Eye (tissue), 1 donor: Measurements from ENCODE around the gene RBP3.

ENCODE experiments used
- DNase-seq: peaks from one replicate; pipeline ENCODE4 v3.0.0-alpha.2; 2015

Gene RBP3

GRCh38 chr10:47403446-47404318 lies 55.5 kb downstream of the RBP3 start:
- DNase-seq: no peak

DNA sequence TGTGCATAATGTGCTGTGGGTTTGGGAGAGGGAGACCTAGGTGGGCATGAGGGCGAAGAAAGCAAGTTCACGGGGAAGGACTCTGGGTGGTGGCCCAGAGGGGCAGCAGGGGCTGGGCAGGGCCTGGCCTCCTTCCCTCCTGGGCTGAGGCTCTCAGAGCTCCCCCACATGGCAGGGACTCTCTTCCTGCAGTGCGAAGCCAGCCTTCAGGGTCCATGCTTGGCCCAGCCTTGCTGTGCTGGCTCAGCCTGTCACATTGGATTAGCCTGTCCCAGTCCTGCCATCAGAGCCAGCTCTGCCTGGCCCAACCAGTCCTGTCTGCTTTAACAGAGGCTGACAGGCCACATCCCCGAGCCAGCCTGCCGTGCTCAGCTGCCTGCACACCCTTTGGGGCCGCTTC lies 56.3 kb downstream of the RBP3 start:
- peak; percentile 89 for DNase-seq

DNA sequence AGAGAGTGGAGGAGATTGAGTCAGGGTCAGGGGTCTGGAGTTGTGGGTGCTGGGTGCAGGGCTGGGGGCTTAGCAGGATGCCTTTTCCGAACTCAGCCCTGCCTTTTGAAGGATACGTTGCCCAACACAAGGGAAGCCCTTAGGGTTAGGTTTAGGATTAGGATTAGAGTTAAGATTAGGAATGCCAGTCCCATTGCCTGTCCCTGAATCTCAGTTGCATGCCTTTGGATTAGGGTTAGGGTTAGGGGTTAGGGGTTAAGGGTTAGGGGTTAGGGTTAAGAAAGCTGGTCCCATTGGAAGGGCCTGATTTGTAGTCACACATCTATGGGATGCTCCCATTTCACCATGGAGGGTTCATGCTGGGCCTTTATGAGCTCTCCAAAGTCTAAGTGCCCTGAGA lies 56.8 kb downstream of the RBP3 start:
- no peak for DNase-seq

DNA sequence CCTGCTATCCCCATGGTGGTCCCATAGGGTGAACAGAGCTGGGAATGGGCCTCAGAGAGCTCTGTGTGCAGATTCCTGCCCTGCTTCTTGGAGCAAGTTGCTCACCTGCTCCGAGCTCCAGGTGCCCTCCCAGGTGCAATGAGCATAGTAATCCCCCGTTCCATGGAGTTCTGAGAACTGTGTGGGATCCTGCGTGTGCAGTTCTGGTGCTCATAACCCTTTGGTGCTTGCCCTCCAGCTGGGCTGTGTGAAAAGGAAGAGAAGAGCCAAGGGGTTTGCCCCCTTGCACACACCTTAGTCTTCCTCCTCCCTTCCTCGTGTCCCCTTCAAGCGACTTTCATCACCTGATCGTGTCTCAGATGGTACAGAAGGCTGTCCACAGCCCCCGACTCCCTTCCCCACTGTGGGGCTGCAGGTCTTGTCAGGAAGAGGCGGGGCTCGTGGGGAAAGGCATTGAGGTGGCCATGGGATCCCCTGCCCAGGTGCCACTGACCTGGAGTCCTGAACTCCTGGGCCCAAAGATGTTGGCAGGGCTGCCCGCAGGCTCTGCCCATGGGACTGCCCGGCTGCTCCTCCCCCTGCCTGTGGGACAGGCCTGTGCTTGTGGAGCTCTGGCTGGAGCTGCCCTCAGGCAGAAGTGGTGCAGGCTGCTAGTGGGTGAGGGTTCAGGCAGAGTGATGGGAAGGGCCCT lies 57.8 kb downstream of the RBP3 start:
- DNase-seq: no peak

DNA sequence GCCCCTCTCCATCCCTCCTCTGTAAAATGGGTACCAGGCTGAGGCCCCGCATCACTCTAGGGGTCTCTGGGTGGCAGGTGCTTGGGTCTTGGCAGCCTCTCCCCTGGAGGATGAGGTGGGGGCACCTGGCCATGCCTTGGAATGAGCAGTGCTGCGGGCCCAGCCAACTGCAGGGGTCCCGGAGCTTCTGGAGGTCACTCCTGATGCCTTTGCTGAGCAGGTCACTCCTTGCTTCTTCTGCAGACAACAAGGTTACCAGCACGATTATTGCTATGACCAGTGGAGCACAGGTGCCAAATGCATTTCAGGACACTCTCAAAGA lies 58.3 kb downstream of the RBP3 start:
- DNase-seq: no peak

GRCh38 chr10:47406870-47407691 lies 58.9 kb downstream of the RBP3 start:
- DNase-seq: no peak
